IMR-90 (cell line): Measurements from ENCODE around the gene CTDSPL. TPM values are rescaled to one million over a fixed set of nuclear protein-coding genes. Genes with fewer than 3 reads are reported as not detected.

Source experiments
- ATAC-seq: fragments of 200-7000 bp; cut with Tn5 transposase; 2 replicates; pipeline ENCODE4 v1.9.1; 2020; ENCODE audit warnings: low read depth, mild to moderate bottlenecking, moderate library complexity
- BruUV-seq: library from RNA; stranded (reverse); fragments of 400-500 nt; replicated peaks from 2 replicates; lab custom pipeline; 2021; lab: Mats Ljungman, UMichigan
- CTCF ChIA-PET: fragments of 300-600 bp; formaldehyde crosslinking; extraction: SDS; loops from one replicate; lab custom pipeline; 2021; ENCODE audit warnings: antibody characterized with exemption; lab: Yijun Ruan, JAX
- POLR2A ChIA-PET: fragments of 300-600 bp; sonication (Branson Sonifier 250); formaldehyde crosslinking; loops from one replicate; lab custom pipeline; 2022; ENCODE audit warnings: antibody characterized with exemption; ENCODE audit not compliant: unreplicated experiment; lab: Charles Lee
- DNase-seq: peaks from one replicate; pipeline ENCODE4 v3.0.0; 2013
- H2AFZ ChIP-seq: replicated peaks from 2 replicates; pipeline ENCODE3; 2013; ENCODE audit warnings: low read length, mild to moderate bottlenecking; ENCODE audit not compliant: poor library complexity
- H2AK5ac ChIP-seq: 2 replicates; pipeline ENCODE4 v1.6.1; 2013; ENCODE audit warnings: low read depth, low read length, inconsistent platforms
- H2AK9ac ChIP-seq: replicated peaks from 2 replicates; pipeline ENCODE3; 2013; ENCODE audit warnings: mild to moderate bottlenecking, low read depth, low read length, moderate library complexity; ENCODE audit not compliant: poor library complexity
- H2BK120ac ChIP-seq: 2 replicates; pipeline ENCODE4 v1.6.1; 2013; ENCODE audit warnings: low read depth, low read length, inconsistent platforms
- H2BK15ac ChIP-seq: 3 replicates; pipeline ENCODE4 v1.6.1; 2013; ENCODE audit warnings: low read depth, low read length, inconsistent platforms
- H2BK20ac ChIP-seq: 2 replicates; pipeline ENCODE4 v1.6.1; 2013; ENCODE audit warnings: low read depth, mild to moderate bottlenecking, inconsistent platforms, low read length, moderate library complexity
- H2BK5ac ChIP-seq: 2 replicates; pipeline ENCODE4 v1.6.1; 2013; ENCODE audit warnings: mild to moderate bottlenecking, low read depth, low read length, inconsistent platforms; ENCODE audit not compliant: poor library complexity, severe bottlenecking
- H3K14ac ChIP-seq: replicated peaks from 2 replicates; pipeline ENCODE4 v1.6.1; 2013; ENCODE audit warnings: low read depth, low read length, inconsistent platforms
- H3K18ac ChIP-seq: 2 replicates; pipeline ENCODE4 v1.6.1; 2013; ENCODE audit warnings: low read depth, low read length, control low read depth
- H3K23ac ChIP-seq: 2 replicates; pipeline ENCODE4 v1.6.1; 2013; ENCODE audit warnings: low read depth, low read length, inconsistent platforms
- H3K27ac ChIP-seq: 2 replicates; pipeline ENCODE4 v1.5.1; 2013; ENCODE audit warnings: mild to moderate bottlenecking, control low read depth, low read length; ENCODE audit not compliant: insufficient read depth
- H3K27me3 ChIP-seq: 2 replicates; pipeline ENCODE4 v1.6.1; 2013; ENCODE audit warnings: low read length; ENCODE audit not compliant: control insufficient read depth, insufficient read depth
- H3K36me3 ChIP-seq: 2 replicates; pipeline ENCODE4 v1.6.1; 2013; ENCODE audit warnings: low read length, mixed read lengths; ENCODE audit not compliant: control insufficient read depth, insufficient read depth
- H3K4ac ChIP-seq: 2 replicates; pipeline ENCODE4 v1.6.1; 2013; ENCODE audit warnings: low read depth, low read length, inconsistent platforms
- H3K4me1 ChIP-seq: 2 replicates; pipeline ENCODE4 v1.6.1; 2013; ENCODE audit warnings: low read length, mixed read lengths; ENCODE audit not compliant: control insufficient read depth, insufficient read depth
- H3K4me2 ChIP-seq: 2 replicates; pipeline ENCODE4 v1.6.1; 2013; ENCODE audit warnings: low read depth, mild to moderate bottlenecking, control low read depth, low read length, moderate library complexity
- H3K4me3 ChIP-seq: 2 replicates; pipeline ENCODE4 v1.5.1; 2013; ENCODE audit warnings: low read depth, mild to moderate bottlenecking, control low read depth, low read length, moderate library complexity; ENCODE audit not compliant: insufficient read depth
- H3K56ac ChIP-seq: 2 replicates; pipeline ENCODE4 v1.6.1; 2013; ENCODE audit warnings: low read length, inconsistent platforms; ENCODE audit not compliant: insufficient read depth; ENCODE audit errors: extremely low read depth
- H3K79me1 ChIP-seq, 2 experiments: 2 replicates each; pipeline ENCODE4 v1.6.1; 2013; ENCODE audit warnings: low read length in 2 of 2, inconsistent platforms in 1 of 2, low read depth in 1 of 2
- H3K9ac ChIP-seq: 2 replicates; pipeline ENCODE4 v1.6.1; 2013; ENCODE audit warnings: low read depth, low read length, control low read depth
- H3K9me1 ChIP-seq: 2 replicates; pipeline ENCODE4 v1.6.1; 2013; ENCODE audit warnings: low read length, inconsistent platforms; ENCODE audit not compliant: insufficient read depth
- H3K9me3 ChIP-seq: 2 replicates; pipeline ENCODE4 v1.6.1; 2013; ENCODE audit warnings: low read length; ENCODE audit not compliant: control insufficient read depth, insufficient read depth
- H4K20me1 ChIP-seq: 2 replicates; pipeline ENCODE4 v1.6.1; 2013; ENCODE audit warnings: low read length, inconsistent platforms; ENCODE audit not compliant: insufficient read depth
- H4K5ac ChIP-seq: 2 replicates; pipeline ENCODE4 v1.6.1; 2013; ENCODE audit warnings: mild to moderate bottlenecking, low read depth, low read length, control low read depth
- H4K8ac ChIP-seq, 2 experiments: 2 replicates each; pipeline ENCODE4 v1.6.1; 2013; ENCODE audit warnings: low read depth in 2 of 2, low read length in 2 of 2, control low read depth in 1 of 2, inconsistent platforms in 1 of 2
- H4K91ac ChIP-seq: 2 replicates; pipeline ENCODE4 v1.6.1; 2013; ENCODE audit warnings: low read depth, low read length, inconsistent platforms; ENCODE audit not compliant: insufficient read depth
- BHLHE40 ChIP-seq: fragments of 150-350 bp; IDR thresholded peaks from 2 replicates; pipeline ENCODE4 v1.6.1; 2016; ENCODE audit warnings: mild to moderate bottlenecking, low read depth, low read length
- CEBPB ChIP-seq: IDR thresholded peaks from 2 replicates; pipeline ENCODE4 v1.6.1; 2012; ENCODE audit warnings: low read depth, low read length, improper control_type of control experiment
- RFX5 ChIP-seq: IDR thresholded peaks from 2 replicates; pipeline ENCODE4 v1.8.0; 2012; ENCODE audit warnings: low read depth, mild to moderate bottlenecking, low read length, moderate library complexity
- WGBS, 2 experiments: methylation state at CpG; one replicate each; pipeline versions ENCODE4 v1.1.5 to v1.1.7; 2013; ENCODE audit warnings: missing lambda C conversion rate in 2 of 2; ENCODE audit not compliant: insufficient read length in 1 of 2; ENCODE audit errors: extremely low coverage in 2 of 2; 5-methylcytosine and 5-hydroxymethylcytosine counted together
- dilution Hi-C: fragments of 300-500 bp; cut with HindIII; formaldehyde crosslinking; loops from one replicate; pipeline ENCODE4 v1.14.3; 2018; ENCODE audit warnings: low sequenced_read_pairs; ENCODE audit not compliant: unreplicated experiment
- in situ Hi-C: fragments of 300-500 bp; cut with MboI; formaldehyde crosslinking; loops from 3 replicates; pipeline ENCODE4 v1.14.3; 2019; ENCODE audit warnings: low sequenced_read_pairs, inconsistent platforms, mixed read lengths
- intact Hi-C: fragments of 100-400 bp; cut with micrococcal nuclease; formaldehyde crosslinking; loops from 2 replicates; pipeline ENCODE4 v1.10.0; 2022
- polyA plus RNA-seq, 3 experiments: library from polyadenylated mRNA; depleted of rRNA; stranded (reverse); fragments of >200 nt; gene quantifications; 2 replicates each; pipeline ENCODE4 v1.2.3, GENCODE V29; 2012; ENCODE audit warnings: low replicate concordance in 1 of 3
- total RNA-seq: library from RNA; depleted of rRNA; stranded (reverse); fragments of >200 nt; gene quantifications from 2 replicates; pipeline ENCODE4 v1.2.3, GENCODE V29; 2012

CTDSPL gene
- total and polyA plus RNA-seq, 2 of the 4 experiments (the other 2 are of a cell fraction): 24.5 to 29.0 TPM

- H4K8ac ChIP-seq: peak overlapping the region in 1 of 2 experiments; percentile 24; a peak in 2 of 4 replicates
- H3K23ac ChIP-seq: no peak overlapping the region
- no peaks in the 10 kb centered on the region for H4K20me1 ChIP-seq
- dilution Hi-C loops (no loop called here), intact Hi-C loops (no loop called here), in situ Hi-C loops (no loop called here)
- no peak overlapping the region for H2AFZ ChIP-seq
- no peaks in the 10 kb centered on the region for H3K27me3 ChIP-seq
- H3K4me1 ChIP-seq: peaks cover 8% of the 10 kb centered on the region
- WGBS, 2 experiments: no CpG with 5 or more reads among the region's 2 CpGs
- ATAC-seq (peak; percentile 50), DNase-seq (no peak)
- H3K9me3 ChIP-seq: no peaks in the 10 kb centered on the region
- ChIA-PET POLR2A (no interaction called here), CTCF (interaction anchor here (0.6 kb wide), 1 partner anchor 101 kb away, joined by 5 read pairs; no protein-coding TSS in a partner anchor)
- H3K18ac ChIP-seq: peak overlapping the region; percentile 65; the same call in 1 of the 2 replicates
- no peak overlapping the region for H2BK5ac ChIP-seq
- H2AK9ac ChIP-seq: no peak overlapping the region
- H3K4me2 ChIP-seq: peak overlapping the region; percentile 3; the same call in 1 of the 2 replicates
- H3K36me3 ChIP-seq: peaks cover 4% of the 10 kb centered on the region
- H3K9ac ChIP-seq: peak overlapping the region; percentile 39; the same call in 1 of the 2 replicates
- peak overlapping the region; percentile 17; the same call in 1 of the 2 replicates for H2BK120ac ChIP-seq
- H3K27ac ChIP-seq: peak overlapping the region; percentile 76; the same call in 1 of the 2 replicates
- peak overlapping the region; percentile 78; the same call in 1 of the 2 replicates for H3K14ac ChIP-seq
- H4K91ac ChIP-seq: peak overlapping the region; percentile 16; the same call in 1 of the 2 replicates
- peaks cover 8% of the 10 kb centered on the region for H3K9me1 ChIP-seq
- no peak overlapping the region; the same call in 1 of the 2 replicates for H3K56ac ChIP-seq
- no peak overlapping the region for H2AK5ac ChIP-seq
- BruUV-seq: no TSS peak
- no peak overlapping the region for H2BK15ac ChIP-seq
- H3K4ac ChIP-seq: peak overlapping the region; percentile 54
- peaks cover 8 to 16% of the 10 kb centered on the region in 2 experiments; a peak in 2 of 4 replicates for H3K79me1 ChIP-seq
- TF ChIP-seq RFX5 (no peak), CEBPB (no peak), BHLHE40 (no peak)
- peak overlapping the region; percentile 59; the same call in 1 of the 2 replicates for H4K5ac ChIP-seq
- no peak overlapping the region for H3K4me3 ChIP-seq
- H2BK20ac ChIP-seq: peak overlapping the region; percentile 6; the same call in 1 of the 2 replicates
Observed at GRCh38 chr3:37956723-37957538, 95.3 kb downstream of the CTDSPL start.
